GM18861 (cell line): Measurements from ENCODE around the gene MAB21L3.
A peak's percentile ranks its signal among the peaks of the same experiment; 100 is the strongest.
"Not testable (repeated sequence)": the region's sequence is repeated elsewhere in the genome, so short reads cannot be mapped to it uniquely, and the experiment has no call there.

Experiments
- ATAC-seq: cut with Tn5 transposase; IDR thresholded peaks from one replicate; pipeline ENCODE4 v1.9.1; 2021; ENCODE audit not compliant: unreplicated experiment

Gene MAB21L3

GRCh38 chr1:116133696-116134475 lies 22.7 kb downstream of the MAB21L3 start:
- ATAC-seq = no peak

- ATAC-seq = no peak
Measured at GRCh38 chr1:116134476-116134773, 23.2 kb downstream of the MAB21L3 start.

GRCh38 chr1:116138277-116138792 lies 27.1 kb downstream of the MAB21L3 start:
- no peak for ATAC-seq

GRCh38 chr1:116139592-116140134 lies 28.5 kb downstream of the MAB21L3 start:
- no peak for ATAC-seq

DNA sequence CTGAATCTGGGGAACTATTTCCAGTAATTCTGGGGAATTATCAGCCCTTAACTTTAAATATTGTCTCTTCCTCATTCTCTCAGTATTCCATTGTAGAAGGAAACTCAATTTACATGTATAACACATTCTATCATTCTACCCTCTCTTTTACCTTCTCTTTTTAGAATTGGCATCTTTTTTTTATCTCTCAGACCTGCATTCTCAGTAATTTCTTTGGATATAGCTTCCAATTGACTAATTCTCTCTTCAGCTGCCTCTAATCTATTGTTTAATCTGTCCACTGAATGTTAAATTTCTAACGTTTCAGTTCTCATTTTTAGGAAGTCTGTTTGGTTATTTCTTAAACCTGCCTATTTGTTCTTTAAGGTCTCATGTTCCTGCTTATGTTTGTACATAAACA lies 33.0 kb downstream of the MAB21L3 start:
- ATAC-seq = no peak

DNA sequence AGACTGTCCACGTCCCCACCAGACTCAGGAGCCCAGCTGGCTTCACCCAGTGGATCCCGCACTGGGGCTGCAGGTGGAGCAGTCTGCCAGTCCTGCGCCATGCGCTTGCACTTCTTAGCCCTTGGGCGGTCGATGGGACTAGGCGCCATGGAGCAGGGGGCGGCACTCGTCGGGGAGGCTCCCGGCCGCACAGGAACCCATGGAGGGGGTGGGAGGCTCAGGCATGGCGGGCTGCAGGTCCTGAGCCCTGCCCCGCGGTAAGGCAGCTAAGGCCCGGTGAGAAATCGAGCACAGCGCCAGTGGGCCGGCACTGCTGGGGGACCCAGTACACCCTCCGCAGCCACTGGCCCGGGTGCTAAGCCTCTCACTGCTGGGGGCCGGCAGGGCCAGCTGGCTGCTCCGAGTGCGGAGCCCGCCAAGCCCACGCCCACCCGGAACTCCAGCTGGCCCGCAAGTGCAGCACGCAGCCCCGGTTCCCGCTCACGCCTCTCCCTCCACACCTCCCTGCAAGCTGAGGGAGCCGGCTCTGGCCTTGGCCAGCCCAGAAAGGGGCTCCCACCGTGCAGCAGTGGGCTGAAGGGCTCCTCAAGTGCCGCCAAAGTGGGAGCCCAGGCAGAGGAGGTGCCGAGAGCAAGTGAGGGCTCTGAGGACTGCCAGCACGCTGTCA lies 35.4 kb downstream of the MAB21L3 start:
- ATAC-seq = not testable (repeated sequence)

GRCh38 chr1:116147114-116147510 lies 35.9 kb downstream of the MAB21L3 start:
- ATAC-seq = no peak

GRCh38 chr1:116147972-116148371 lies 36.8 kb downstream of the MAB21L3 start:
- ATAC-seq = no peak

DNA sequence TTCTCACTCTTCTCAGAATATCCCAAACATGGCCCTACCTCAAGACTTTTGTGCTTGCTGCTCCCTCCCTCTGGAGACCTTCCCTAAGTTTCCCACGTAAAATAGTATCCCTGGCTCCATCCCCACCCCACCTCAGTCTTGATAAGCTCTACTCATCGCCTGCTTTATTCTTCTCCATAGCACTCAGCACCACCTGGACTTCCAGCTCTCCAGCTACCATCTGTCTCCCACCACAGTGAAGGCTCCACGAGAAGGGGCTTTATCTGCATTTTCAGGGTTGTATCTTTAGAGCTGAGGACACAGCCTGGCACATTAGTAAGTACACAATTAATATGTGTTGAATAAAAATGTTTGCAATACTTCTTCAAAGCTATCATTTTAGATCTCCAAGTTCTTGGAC lies 37.8 kb downstream of the MAB21L3 start:
- no peak for ATAC-seq

DNA sequence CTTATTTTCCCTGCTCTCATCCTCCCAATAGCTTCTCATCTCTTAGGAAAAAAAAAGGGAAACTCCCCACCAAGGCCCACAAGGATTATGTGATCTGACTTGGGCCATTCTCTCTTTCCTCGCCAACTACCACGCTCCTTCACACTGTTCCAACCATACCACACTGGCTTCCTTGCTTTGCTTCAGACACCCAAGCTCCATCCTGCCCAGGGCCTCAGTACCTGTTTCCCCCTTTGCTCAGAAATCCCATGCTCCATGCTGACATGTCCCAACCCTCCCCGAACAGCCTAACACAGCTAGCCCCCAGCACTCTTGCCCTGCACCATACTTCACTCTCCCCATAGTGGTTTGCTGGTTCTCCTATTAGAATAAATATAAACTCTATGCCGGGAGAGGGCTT lies 39.2 kb downstream of the MAB21L3 start:
- ATAC-seq = no peak

DNA sequence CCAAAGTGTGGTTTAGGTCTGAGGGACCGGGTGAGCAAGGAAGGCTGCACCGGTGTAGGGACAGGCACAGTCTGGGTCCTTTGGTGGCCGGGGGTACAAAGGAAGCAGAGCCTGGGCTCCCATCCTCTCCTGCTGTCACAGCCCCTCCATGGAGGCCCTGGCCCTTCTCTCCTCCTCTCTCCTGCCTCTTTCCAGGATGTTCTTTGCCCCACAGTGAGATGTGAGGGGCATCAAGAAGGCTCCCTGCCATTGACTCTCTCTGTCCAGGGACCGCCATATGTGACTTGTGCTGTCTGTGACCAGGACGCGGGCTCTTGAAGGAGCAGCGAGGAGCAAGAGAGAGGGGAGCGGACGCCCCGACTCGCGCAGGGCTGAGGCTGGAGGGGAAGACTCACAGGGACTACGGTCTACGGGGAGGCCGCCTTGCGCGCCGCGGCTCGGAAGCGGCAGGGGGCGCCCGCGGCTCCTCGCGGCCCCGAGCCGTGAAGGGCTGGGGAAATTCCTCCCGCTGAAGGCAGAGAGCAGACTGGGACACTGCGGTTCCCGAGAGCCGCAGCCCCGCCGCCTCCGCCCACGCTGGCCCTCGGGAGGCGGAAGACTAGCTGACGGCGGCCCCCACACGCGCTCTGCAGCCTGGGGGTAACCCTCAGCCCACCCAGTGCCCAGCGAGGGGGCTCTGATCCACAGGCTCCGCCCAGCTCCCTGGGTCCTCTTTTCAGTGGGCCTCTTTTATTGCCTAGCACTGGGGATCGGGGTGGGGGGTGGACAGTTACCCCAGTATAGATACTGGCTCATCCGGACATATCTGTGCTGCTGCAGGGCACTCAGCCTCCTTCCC lies 40.8 kb downstream of the MAB21L3 start:
- peak; percentile 94 for ATAC-seq

DNA sequence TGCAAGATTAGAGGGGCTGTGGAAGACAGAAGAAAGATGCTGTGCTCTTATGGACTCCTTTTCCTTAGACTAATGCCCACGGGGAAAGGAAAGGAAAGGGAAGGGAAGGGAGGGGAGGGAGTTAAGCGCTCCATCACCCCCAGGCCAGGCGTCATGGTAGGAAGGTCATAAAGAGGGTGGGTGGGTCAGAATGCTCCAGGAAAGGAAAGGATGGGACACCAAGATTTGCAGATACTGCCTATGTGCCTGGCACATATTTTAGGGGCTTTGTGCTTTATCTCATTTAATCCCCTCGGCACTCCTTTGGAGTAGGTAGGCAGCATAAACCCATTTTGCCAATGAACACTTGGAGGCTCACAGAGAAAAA lies 41.4 kb downstream of the MAB21L3 start:
- ATAC-seq = no peak

- ATAC-seq = no peak
Measured at GRCh38 chr1:116152950-116153691, 41.9 kb downstream of the MAB21L3 start.

- ATAC-seq = no peak
Measured at GRCh38 chr1:116153692-116154031, 42.5 kb downstream of the MAB21L3 start.

DNA sequence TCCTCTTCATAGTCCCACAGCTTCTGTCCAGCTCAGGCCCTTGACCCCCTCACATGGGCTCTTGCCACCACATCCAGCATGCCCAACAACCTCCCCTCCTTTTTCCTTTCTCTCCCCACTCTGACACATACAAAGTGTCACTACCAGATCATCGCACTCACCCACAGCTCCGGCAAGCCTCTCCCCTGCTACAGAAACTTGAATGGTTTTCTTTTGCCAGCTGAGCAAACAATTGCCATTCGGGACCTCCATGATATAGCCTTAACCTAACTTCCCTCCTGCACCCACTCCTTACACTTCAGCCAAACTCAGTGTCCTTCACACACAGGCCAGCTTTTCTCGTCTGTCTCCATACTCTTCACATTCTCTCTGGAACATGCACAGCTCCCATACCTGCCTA lies 43.3 kb downstream of the MAB21L3 start:
- no peak for ATAC-seq

DNA sequence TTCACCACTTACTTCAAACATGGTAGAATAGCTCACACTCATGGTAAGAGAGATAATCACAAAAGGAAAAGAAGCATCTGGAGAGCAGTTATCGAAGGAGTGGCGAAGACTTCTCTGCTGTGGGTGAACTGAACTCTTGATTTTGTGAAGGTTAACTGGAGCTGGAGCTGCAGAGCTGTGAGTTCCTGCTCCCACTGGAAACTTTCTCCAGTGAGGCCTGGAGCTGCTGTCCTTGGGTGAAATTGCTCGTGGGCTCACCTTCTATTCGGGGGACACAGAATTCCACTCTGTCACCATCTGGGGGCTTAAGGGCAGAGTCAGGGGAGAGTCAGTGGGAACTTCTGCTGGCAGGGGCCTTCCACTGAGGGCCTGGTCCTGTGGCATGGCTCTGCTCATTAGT lies 45.9 kb downstream of the MAB21L3 start:
- ATAC-seq = no peak

GRCh38 chr1:116159177-116159576 lies 48.0 kb downstream of the MAB21L3 start:
- ATAC-seq = no peak

GRCh38 chr1:116159611-116160010 lies 48.4 kb downstream of the MAB21L3 start:
- ATAC-seq = no peak

DNA sequence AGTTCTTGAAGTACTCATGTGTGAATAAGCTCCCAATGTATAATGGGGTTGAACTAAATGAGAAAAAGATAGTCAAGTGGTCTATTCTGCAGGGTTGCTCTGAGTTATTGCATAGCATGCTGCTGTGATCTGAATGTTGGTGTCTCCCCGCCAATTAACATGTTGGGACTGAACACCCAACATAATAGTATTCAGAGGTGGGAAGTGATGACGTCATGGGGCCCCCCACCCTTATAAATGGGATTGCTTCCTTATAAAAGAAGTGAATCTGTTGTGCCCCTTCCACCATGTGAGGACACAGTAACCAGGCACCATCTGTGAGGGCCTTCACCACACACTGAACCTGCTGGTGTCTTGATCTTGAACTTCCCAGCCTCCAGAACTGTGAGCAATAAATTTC lies 50.2 kb downstream of the MAB21L3 start:
- no peak for ATAC-seq

DNA sequence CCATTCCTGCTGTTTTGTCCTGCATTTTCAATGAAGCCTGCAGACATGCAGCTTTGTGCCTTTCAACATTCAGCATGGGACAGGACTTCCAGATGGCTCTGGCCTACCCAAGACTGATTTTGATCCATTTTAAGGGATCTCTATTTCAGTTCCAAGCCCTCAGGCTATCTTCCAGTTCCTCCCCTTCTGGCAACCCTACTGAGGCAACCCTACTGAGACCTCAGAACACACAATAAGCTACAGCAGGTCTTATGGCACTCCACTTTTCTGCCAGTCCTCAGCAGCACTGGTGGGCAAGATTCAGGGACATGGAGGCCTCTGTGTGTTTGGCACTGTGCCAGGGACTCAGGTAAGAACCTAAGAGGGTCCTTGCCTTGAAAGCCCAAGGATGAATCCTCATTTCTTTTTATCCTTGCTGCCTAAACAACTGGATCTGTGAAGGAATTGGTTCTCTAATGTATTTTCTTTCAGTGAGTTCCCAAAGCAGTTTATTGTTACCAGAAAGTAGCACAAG lies 50.7 kb downstream of the MAB21L3 start:
- no peak for ATAC-seq

GRCh38 chr1:116163533-116163932 lies 52.3 kb downstream of the MAB21L3 start:
- no peak for ATAC-seq
